K562 treated with DMSO at 1 percent for 24 hours (cell line): ENCODE results near the gene NLRP10. TPM values are rescaled to one million over a fixed set of nuclear protein-coding genes. Genes with fewer than 3 reads are reported as not detected.

Source experiments
- total RNA-seq: library from RNA; unstranded; fragments of 300-600 nt; gene quantifications from 2 replicates; pipeline ENCODE4 v1.2.3, GENCODE V29; 2022; ENCODE audit warnings: low read depth; ENCODE audit not compliant: insufficient read depth

Gene NLRP10, protein sequence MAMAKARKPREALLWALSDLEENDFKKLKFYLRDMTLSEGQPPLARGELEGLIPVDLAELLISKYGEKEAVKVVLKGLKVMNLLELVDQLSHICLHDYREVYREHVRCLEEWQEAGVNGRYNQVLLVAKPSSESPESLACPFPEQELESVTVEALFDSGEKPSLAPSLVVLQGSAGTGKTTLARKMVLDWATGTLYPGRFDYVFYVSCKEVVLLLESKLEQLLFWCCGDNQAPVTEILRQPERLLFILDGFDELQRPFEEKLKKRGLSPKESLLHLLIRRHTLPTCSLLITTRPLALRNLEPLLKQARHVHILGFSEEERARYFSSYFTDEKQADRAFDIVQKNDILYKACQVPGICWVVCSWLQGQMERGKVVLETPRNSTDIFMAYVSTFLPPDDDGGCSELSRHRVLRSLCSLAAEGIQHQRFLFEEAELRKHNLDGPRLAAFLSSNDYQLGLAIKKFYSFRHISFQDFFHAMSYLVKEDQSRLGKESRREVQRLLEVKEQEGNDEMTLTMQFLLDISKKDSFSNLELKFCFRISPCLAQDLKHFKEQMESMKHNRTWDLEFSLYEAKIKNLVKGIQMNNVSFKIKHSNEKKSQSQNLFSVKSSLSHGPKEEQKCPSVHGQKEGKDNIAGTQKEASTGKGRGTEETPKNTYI
- not detected in 2 replicates for total RNA-seq

DNA sequence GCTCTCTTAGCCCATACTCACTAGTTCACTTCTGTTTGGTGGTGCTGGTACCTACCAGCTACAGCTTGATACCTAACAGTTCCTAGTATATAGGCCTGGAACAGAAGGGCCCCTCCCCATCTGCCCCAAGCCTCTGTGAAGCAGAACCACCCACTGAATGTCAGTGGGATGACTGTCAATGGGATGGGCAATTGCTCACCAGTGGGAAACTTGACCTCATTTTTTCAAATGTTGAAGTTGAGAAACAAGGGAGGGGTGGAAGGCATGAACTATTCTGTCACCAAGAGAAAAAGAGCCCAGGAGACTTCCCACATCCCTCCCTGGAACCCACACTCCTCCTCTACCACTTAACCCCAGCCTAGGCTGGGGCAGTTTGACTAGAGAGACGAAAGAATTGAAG is at the start of gene NLRP10:
NLRP10 (minus strand) TSS at position 62 of the 400 bp plus-strand sequence. CDS start 1,952 bp downstream, outside the sequence.

DNA sequence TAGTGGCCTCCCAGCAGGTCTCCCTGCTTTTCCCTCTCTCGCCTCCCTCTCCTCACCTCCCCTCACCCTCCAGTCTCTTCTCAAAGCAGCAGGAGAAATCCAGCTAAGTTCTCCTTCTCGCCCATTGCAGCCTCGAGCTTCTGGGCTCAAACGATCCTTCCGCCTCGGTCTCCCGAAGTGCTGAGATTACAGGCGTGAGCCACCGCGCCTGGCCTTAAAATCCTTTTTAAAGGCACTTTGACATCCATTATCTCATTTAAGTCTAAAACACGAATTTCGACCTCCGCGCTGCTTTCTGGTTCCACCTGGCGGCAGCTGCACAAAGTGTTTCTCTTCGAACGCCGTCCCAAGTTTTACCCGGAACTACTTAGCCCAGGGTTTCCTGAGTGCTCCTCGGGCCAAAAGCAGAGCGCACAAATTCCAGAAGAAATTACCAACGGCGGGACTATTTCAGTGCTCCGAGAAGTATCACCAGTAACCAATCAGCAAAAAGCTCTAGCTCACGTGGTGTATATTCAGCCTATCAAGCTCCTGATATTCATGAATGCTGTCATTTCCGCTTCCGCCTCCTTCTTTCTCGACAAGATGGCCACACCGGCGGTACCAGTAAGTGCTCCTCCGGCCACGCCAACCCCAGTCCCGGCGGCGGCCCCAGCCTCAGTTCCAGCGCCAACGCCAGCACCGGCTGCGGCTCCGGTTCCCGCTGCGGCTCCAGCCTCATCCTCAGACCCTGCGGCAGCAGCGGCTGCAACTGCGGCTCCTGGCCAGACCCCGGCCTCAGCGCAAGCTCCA is 21.7 kb upstream of the NLRP10 start, which contains the start of gene EIF3F:
EIF3F (plus strand) TSS at position 570 of the 792 bp plus-strand sequence; CDS start at position 586, 16 bp downstream.

DNA sequence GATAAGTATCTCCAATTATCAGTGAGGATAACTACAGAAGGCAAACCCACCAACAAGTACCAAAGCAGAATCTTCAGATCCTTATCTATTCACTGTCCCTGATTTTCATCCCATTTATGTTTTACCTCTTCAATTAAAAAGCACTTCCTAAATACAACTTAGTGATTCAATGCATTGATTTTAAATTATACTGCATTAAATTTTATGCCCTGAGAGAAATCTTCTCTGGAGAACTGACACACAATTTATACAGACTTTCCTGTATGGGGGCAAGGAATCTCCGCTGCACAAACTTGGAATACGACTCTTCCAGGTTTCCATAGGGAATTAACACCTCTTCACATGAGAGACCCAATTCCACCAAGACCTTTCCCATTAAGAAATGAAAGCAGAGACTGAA is 23.6 kb downstream of the NLRP10 start, which contains the start of gene OR10A3:
OR10A3 (minus strand) TSS at position 101 of the 400 bp plus-strand sequence. CDS start 2,188 bp downstream, outside the sequence.

DNA sequence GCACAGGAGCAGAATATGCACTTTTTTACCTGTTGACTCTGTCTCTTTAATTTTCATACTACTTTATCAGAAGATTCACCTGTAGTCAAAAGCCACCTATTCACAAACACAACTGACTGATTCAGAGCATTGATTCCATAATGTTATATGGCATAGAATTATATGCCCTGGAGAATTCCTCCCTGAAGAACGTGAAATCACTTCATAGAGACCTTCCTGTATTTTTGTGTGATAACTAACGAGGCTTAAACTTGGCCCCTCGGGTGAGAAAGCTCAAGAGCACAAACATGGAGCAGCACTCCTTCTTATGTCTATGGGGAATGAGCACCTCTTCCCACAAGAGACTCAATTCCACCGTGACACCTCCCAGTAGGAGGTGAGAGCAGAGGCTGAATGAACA is 34.1 kb downstream of the NLRP10 start, which contains the start of gene OR10A6:
OR10A6 (minus strand) TSS at position 101 of the 400 bp plus-strand sequence. CDS start 2,606 bp downstream, outside the sequence.

Other genes starting within 250 kb of the NLRP10 start
- gene OR5P2, start 168.5 kb downstream of the NLRP10 start, total RNA-seq = not detected in 2 replicates
- gene OR5P3, start 134.6 kb downstream of the NLRP10 start, total RNA-seq = not detected in 2 replicates
- gene OR10A6, start 34.2 kb downstream of the NLRP10 start, total RNA-seq = not detected in 2 replicates
- not detected in 2 replicates for gene OR10A3, start 23.7 kb downstream of the NLRP10 start, total RNA-seq
- 905 and 1,015 TPM in 2 replicates for gene EIF3F, start 21.9 kb upstream of the NLRP10 start, total RNA-seq
- gene TUB, start 115.8 kb upstream of the NLRP10 start, total RNA-seq = not detected in 2 replicates
- not detected in 2 replicates for gene RIC3, start 203.6 kb upstream of the NLRP10 start, total RNA-seq